Bronchial epithelial cell (primary cell): ENCODE data around the gene SEMA5B. TPM values are rescaled to one million over a fixed set of nuclear protein-coding genes. Genes with fewer than 3 reads are reported as not detected.

Source experiments
- DNase-seq: peaks from one replicate; pipeline ENCODE4 v3.0.0-alpha.2; 2010; ENCODE audit warnings: low read depth
- FAIRE-seq: peaks from 2 replicates; lab custom pipeline; 2011; peaks lifted over from hg19 to GRCh38; lab: Jason Lieb, UNC
- H3K27me3 ChIP-seq: 2 replicates; pipeline ENCODE4 v1.5.1; 2011; ENCODE audit warnings: low read length; ENCODE audit not compliant: control insufficient read depth, insufficient read depth
- H3K36me3 ChIP-seq: 2 replicates; pipeline ENCODE4 v1.5.1; 2011; ENCODE audit warnings: low read length; ENCODE audit not compliant: control insufficient read depth, insufficient read depth
- H3K4me3 ChIP-seq: 2 replicates; pipeline ENCODE4 v1.5.1; 2011; ENCODE audit warnings: mild to moderate bottlenecking, low read depth, low read length, control low read depth
- CTCF ChIP-seq: IDR thresholded peaks from 2 replicates; pipeline ENCODE4 v1.5.1; 2011; ENCODE audit warnings: mild to moderate bottlenecking, moderate library complexity, low read length, control low read depth, inconsistent platforms; ENCODE audit not compliant: insufficient read depth, severe bottlenecking
- total RNA-seq: library from RNA; depleted of rRNA; stranded (reverse); fragments of >200 nt; gene quantifications from 2 replicates; pipeline ENCODE4 v1.2.1, GENCODE V29; 2014

Gene SEMA5B
- total RNA-seq, 1 donor from 2014 or later: under 0.01 TPM

GRCh38 chr3:122987231-122987630, 40.3 kb downstream of the SEMA5B start:
- no peaks in the 10 kb centered on the region for H3K36me3 ChIP-seq
- TF ChIP-seq CTCF: no peak
- H3K4me3 ChIP-seq: no peak overlapping the region
- DNase-seq: no peak
- FAIRE-seq: no peak
- H3K27me3 ChIP-seq: peaks cover 29% of the 10 kb centered on the region

- no peaks in the 10 kb centered on the region for H3K36me3 ChIP-seq
- no peak for DNase-seq
- no peak for TF ChIP-seq CTCF
- FAIRE-seq: no peak
- H3K27me3 ChIP-seq: peaks cover 27% of the 10 kb centered on the region
- no peak overlapping the region for H3K4me3 ChIP-seq
Measured at GRCh38 chr3:122986693-122987179, 40.8 kb downstream of the SEMA5B start.

- FAIRE-seq (no peak), DNase-seq (no peak)
- no peaks in the 10 kb centered on the region for H3K36me3 ChIP-seq
- TF ChIP-seq CTCF: no peak
- peaks cover 23% of the 10 kb centered on the region for H3K27me3 ChIP-seq
- no peak overlapping the region for H3K4me3 ChIP-seq
Measured at GRCh38 chr3:122985539-122985938, 42.0 kb downstream of the SEMA5B start.

GRCh38 chr3:122984650-122985049, 42.9 kb downstream of the SEMA5B start:
- H3K4me3 ChIP-seq: no peak overlapping the region
- DNase-seq (no peak), FAIRE-seq (no peak)
- H3K36me3 ChIP-seq: no peaks in the 10 kb centered on the region
- no peak for TF ChIP-seq CTCF
- H3K27me3 ChIP-seq: peaks cover 17% of the 10 kb centered on the region

GRCh38 chr3:122984007-122984406, 43.6 kb downstream of the SEMA5B start:
- no peaks in the 10 kb centered on the region for H3K36me3 ChIP-seq
- H3K4me3 ChIP-seq: no peak overlapping the region
- H3K27me3 ChIP-seq: peaks cover 12% of the 10 kb centered on the region
- no peak for TF ChIP-seq CTCF
- FAIRE-seq (no peak), DNase-seq (no peak)
